Activated CD4-positive, alpha-beta T cell treated with anti-CD3 and anti-CD28 coated beads for 1 hour (primary cell): ENCODE measurements around the gene SLC39A6.
"Not testable (repeated sequence)": the region's sequence is repeated elsewhere in the genome, so short reads cannot be mapped to it uniquely, and the experiment has no call there.

ENCODE experiments used
- DNase-seq: peaks from one replicate; pipeline ENCODE4 v3.0.0-alpha.2; 2020

The SLC39A6 gene

GRCh38 chr18:36095936-36096519, 33.1 kb downstream of the SLC39A6 start:
- DNase-seq: no peak

GRCh38 chr18:36094431-36094830, 34.7 kb downstream of the SLC39A6 start:
- no peak for DNase-seq

- not testable (repeated sequence) for DNase-seq
Measured at GRCh38 chr18:36092116-36092515, 37.0 kb downstream of the SLC39A6 start.

GRCh38 chr18:36089001-36089400, 40.1 kb downstream of the SLC39A6 start:
- no peak for DNase-seq

- DNase-seq: no peak
Measured at GRCh38 chr18:36088256-36088655, 40.9 kb downstream of the SLC39A6 start.

GRCh38 chr18:36086186-36086585, 43.0 kb downstream of the SLC39A6 start:
- DNase-seq: no peak

- no peak for DNase-seq
Measured at GRCh38 chr18:36085195-36085594, 43.9 kb downstream of the SLC39A6 start.

- DNase-seq: no peak
Measured at GRCh38 chr18:36083729-36084128, 45.4 kb downstream of the SLC39A6 start.

GRCh38 chr18:36081118-36081517, 48.0 kb downstream of the SLC39A6 start:
- DNase-seq: not testable (repeated sequence)

- no peak for DNase-seq
Measured at GRCh38 chr18:36078751-36079529, 50.2 kb downstream of the SLC39A6 start.

- DNase-seq: not testable (repeated sequence)
Measured at GRCh38 chr18:36077764-36078163, 51.4 kb downstream of the SLC39A6 start.

- no peak for DNase-seq
Measured at GRCh38 chr18:36075862-36076587, 53.1 kb downstream of the SLC39A6 start.

GRCh38 chr18:36074435-36074834, 54.7 kb downstream of the SLC39A6 start:
- DNase-seq: no peak

- no peak for DNase-seq
Measured at GRCh38 chr18:36073676-36074075, 55.5 kb downstream of the SLC39A6 start.

- not testable (repeated sequence) for DNase-seq
Measured at GRCh38 chr18:36072406-36072805, 56.7 kb downstream of the SLC39A6 start.

GRCh38 chr18:36067055-36067957, 61.8 kb downstream of the SLC39A6 start, which contains the start of gene RPRD1A:
Gene RPRD1A (minus strand): TSS chr18:36067559. CDS start chr18:36067404, 155 bp downstream.
- DNase-seq: peak; percentile 95

GRCh38 chr18:36066686-36067054, 62.5 kb downstream of the SLC39A6 start:
- no peak for DNase-seq

- no peak for DNase-seq
Measured at GRCh38 chr18:36066001-36066400, 63.1 kb downstream of the SLC39A6 start.

GRCh38 chr18:36064809-36065079, 64.4 kb downstream of the SLC39A6 start:
- DNase-seq: not testable (repeated sequence)

GRCh38 chr18:36064027-36064808, 64.9 kb downstream of the SLC39A6 start:
- DNase-seq: no peak

GRCh38 chr18:36058674-36059073, 70.5 kb downstream of the SLC39A6 start:
- DNase-seq: no peak
